Dendritic cell treated with granulocyte-macrophage colony-stimulating factor and Interleukin-4, amounts not matched to agents 40 ng/mL and 50 ng/mL, for 4 days (primary cell): ENCODE measurements around the gene ADAP1.

Experiments
- H3K27ac Mint-ChIP-seq: one replicate; pipeline ENCODE4 v1.8.0; 2022; ENCODE audit warnings: mild to moderate bottlenecking, mixed read lengths
- H3K27me3 Mint-ChIP-seq: one replicate; pipeline ENCODE4 v1.8.0; 2022; ENCODE audit warnings: mild to moderate bottlenecking, mixed read lengths
- H3K36me3 Mint-ChIP-seq: one replicate; pipeline ENCODE4 v1.8.0; 2022; ENCODE audit warnings: low read depth, mixed read lengths
- H3K4me1 Mint-ChIP-seq: one replicate; pipeline ENCODE4 v1.8.0; 2022; ENCODE audit warnings: low read depth, mixed read lengths
- H3K4me3 Mint-ChIP-seq: one replicate; pipeline ENCODE4 v1.8.0; 2022; ENCODE audit warnings: mild to moderate bottlenecking, moderate library complexity, mixed read lengths
- H3K9me3 Mint-ChIP-seq: one replicate; pipeline ENCODE4 v1.8.0; 2022; ENCODE audit warnings: mixed read lengths
- intact Hi-C: fragments of 100-400 bp; cut with micrococcal nuclease; formaldehyde crosslinking; loops from one replicate; pipeline ENCODE4 v1.15.0; 2022

Gene ADAP1

DNA sequence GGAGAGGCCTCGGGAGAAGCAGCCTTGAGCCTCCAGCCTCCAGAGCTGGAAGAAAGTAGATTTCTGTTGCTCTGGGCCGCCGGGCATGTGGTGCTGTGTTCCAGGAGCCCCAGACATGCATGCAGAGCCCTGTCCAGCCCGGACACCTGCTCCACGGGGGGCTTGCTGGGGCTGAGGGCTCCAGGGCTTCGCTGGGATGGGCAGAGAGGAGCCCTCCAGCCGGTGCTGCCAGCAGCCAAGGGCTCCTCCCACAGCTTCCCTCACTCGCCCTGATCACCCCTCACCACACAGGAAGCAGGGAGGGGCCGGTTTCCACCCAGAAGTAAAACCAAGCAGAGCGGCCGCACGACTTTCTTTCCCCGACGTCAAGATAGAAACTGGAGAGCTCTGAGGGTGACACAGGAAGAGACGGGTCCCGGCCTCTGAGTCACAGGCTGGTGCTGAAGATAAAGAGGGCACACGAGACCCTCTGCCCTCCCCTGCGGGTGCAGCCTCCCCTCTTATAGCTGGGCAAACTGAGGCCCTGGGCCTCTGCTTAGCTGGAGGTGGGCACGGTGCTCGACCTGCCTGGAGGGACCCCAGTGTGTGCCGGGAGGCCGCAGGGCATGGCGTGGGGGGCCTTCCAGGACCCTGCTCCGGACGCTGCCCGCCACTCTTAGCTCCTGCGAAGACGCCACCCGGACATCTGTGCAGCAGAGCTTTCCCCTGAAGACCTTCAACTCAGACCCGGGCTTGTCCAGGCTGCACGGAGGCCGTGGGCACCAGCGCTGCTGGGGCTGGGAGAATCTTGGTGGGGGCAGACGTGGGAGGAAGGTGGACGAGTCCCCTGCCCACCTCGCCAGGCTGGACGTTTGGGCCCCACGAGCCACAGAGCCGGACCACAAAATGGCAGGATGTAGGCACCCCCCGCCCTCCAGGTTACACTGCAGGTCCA is 31.1 kb downstream of the ADAP1 start:
- H3K4me1 Mint-ChIP-seq: peaks cover 86% of the 10 kb centered on the region
- peaks cover 3% of the 10 kb centered on the region for H3K27me3 Mint-ChIP-seq
- peaks cover 73% of the 10 kb centered on the region for H3K36me3 Mint-ChIP-seq
- H3K9me3 Mint-ChIP-seq: no peaks in the 10 kb centered on the region
- peak overlapping the region; percentile 51 for H3K4me3 Mint-ChIP-seq
- intact Hi-C loops: loop anchor here (10.0 kb wide), 1 partner anchor 141 kb away; no protein-coding TSS in a partner anchor
- H3K27ac Mint-ChIP-seq: peak overlapping the region; percentile 79

DNA sequence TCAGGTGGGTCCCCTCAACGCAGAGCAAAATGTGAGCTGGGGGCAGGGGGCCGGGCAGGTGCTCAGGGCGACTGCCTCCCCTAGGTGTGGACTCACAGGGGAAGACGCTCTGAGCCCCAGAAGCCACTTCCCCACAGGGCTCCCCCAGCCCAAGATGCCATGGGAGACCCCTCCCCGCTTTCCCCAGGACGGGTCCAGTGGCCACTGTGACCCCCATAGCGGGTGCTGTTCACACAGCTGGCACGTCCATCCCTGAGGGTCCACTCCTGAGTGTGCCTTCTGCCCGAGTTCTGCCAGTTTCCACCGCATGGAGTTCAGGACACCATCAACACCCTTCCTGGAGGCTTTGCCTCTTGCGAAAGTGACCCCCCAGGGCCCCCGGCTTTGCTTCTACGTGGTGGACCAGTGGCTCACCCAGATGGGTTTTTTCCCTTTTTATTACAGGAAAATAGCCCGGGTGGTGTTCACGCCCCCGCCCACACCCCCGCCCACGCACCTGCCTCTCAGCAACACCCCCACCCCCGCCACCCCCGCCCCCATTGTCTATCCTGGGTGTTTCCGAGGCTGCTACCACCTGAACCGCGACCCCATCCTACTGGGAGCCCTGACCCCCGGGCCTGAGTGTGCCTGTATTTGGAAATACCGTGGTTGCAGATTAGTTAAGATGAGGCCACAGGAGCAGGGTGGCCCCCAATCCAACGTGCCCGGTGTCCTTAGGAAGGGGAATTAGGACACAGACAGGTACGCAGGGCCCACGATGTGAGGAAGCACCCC is 32.0 kb downstream of the ADAP1 start:
- Mint-ChIP-seq H3K36me3 (peaks cover 81% of the 10 kb centered on the region), H3K9me3 (no peaks in the 10 kb centered on the region), H3K27me3 (peaks cover 6% of the 10 kb centered on the region), H3K4me3 (peak overlapping the region; percentile 51), H3K27ac (peak overlapping the region; percentile 79), H3K4me1 (peaks cover 86% of the 10 kb centered on the region)
- intact Hi-C loops: loop anchor here (1.0 to 10.0 kb wide), 2 partner anchors 12 to 142 kb away; no protein-coding TSS in a partner anchor

DNA sequence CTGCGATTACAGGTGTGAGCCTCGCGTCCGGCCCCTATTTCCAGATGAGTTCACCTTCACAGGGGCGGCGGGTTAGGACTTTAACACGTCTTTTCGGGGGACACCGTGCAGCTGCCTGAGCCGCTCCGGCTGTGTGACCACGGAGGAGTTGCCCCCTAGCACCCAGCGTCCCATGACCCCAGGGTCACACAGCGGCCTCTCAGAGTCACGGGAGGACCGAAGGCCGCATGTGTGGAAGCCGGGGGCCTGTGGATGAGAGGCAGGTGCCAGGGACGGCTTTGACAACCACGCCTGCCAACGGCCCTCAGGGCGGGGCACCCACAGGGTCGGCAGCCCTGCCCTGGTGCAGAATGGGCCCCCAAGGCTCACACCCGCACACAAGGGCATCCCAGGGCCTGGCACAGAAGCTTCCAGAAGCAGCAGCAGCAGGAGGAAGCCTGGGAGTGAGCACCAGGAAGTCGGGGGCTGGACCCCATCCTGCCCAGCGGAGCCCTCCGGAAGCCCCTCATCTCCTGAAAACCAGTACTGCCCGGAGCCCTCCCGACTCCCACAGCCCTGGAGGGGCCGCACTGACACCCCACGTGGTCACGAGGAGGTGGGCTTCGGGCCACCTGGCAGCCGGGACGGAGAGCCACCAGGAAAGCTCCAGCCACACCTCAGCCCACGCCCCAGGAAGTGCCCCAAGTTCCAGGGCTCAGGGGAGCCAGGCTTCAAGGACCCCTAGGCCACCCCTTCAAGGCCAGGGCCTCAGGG is 32.7 kb downstream of the ADAP1 start:
- H3K27ac Mint-ChIP-seq: peak overlapping the region; percentile 79
- H3K4me3 Mint-ChIP-seq: no peak overlapping the region
- intact Hi-C loops: loop anchor here (1.0 to 10.0 kb wide), 2 partner anchors 11 to 143 kb away; no protein-coding TSS in a partner anchor
- H3K4me1 Mint-ChIP-seq: peaks cover 79% of the 10 kb centered on the region
- no peaks in the 10 kb centered on the region for H3K9me3 Mint-ChIP-seq
- peaks cover 77% of the 10 kb centered on the region for H3K36me3 Mint-ChIP-seq
- peaks cover 6% of the 10 kb centered on the region for H3K27me3 Mint-ChIP-seq

DNA sequence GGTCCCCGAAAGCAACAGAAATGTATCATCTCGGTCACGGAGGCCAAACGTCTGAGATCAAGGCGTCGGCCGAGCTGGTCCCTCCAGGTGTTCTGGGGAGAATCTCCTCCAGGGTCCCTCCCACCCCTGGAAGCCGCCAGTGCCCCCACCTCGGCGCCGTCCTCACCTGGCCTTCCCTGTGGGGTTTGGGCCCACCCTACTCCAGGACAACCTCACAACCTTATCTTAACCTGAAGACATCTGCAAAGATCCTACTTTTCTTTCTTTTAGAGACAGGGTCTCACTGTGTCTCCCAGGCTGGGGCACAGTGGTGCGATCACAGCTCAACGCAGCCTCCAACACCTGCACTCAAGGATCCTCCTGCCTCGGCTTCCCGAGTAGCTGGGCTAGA is 33.4 kb downstream of the ADAP1 start:
- peaks cover 76% of the 10 kb centered on the region for H3K36me3 Mint-ChIP-seq
- no peaks in the 10 kb centered on the region for H3K9me3 Mint-ChIP-seq
- H3K4me3 Mint-ChIP-seq: no peak overlapping the region
- no peak overlapping the region for H3K27ac Mint-ChIP-seq
- peaks cover 79% of the 10 kb centered on the region for H3K4me1 Mint-ChIP-seq
- intact Hi-C loops: loop anchor here (10.0 kb wide), 1 partner anchor 144 kb away; no protein-coding TSS in a partner anchor
- peaks cover 9% of the 10 kb centered on the region for H3K27me3 Mint-ChIP-seq

DNA sequence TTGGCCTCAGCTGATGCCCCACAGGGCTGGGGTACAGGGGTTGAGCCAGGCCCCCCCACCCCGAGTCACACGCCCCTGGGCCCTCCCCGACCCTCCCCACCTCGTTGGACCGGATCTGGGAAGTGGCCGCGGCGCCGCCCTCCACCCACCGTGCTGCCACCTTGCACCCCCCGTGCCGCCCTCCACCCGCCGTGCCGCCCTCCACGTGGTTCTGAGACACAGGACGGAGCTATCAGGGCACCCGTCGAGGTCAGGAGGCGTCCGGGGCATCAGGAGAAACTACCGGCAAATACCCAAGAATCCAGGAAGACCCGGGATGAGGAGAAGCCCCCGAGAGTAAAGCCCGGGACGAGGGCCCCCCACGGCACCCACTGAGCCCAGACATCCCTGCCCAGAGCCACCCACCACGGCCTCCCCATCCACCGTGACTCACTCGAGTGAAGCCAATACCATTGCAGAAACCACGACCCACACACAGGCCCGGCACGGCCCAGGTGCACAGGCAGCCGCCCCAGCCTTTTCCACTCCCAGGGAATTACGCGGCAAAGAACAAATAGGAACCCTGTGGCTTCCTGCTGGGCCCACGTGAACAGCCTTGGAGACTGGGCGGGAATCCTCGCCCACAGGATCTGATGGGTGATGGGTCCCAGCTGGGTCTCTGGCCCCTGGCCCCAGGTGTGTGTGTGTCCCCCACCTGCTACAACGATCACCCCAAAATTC is 34.0 kb downstream of the ADAP1 start:
- intact Hi-C loops: loop anchor here (10.0 kb wide), 1 partner anchor 144 kb away; no protein-coding TSS in a partner anchor
- Mint-ChIP-seq H3K27me3 (peaks cover 9% of the 10 kb centered on the region), H3K36me3 (peaks cover 76% of the 10 kb centered on the region), H3K9me3 (no peaks in the 10 kb centered on the region), H3K4me3 (no peak overlapping the region), H3K4me1 (peaks cover 79% of the 10 kb centered on the region), H3K27ac (no peak overlapping the region)

DNA sequence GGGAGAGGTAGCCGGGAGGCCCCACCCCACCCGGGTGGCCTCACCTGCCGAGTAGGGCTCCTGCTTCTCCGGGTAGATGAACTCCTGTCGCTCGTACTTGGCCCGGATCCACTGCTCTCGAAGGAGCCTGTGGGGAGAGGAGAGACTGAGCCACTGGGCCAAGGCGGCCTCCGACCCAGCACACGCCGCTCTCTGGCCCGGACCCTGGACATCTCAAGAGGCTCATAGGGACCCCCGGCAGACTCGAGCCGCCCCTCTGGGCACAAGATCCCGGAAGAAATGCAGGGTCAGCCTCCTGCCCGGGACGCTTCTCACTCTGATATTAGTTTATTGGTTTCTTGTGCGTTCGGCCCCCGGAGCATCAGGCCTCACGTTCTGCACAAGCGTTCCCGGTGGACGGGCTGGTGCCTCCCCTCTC is 34.5 kb downstream of the ADAP1 start:
- Mint-ChIP-seq H3K4me1 (peaks cover 81% of the 10 kb centered on the region), H3K27ac (peak overlapping the region; percentile 7), H3K36me3 (peaks cover 80% of the 10 kb centered on the region), H3K4me3 (no peak overlapping the region), H3K27me3 (peaks cover 9% of the 10 kb centered on the region), H3K9me3 (no peaks in the 10 kb centered on the region)
- intact Hi-C loops: loop anchor here (10.0 kb wide), 1 partner anchor 145 kb away; no protein-coding TSS in a partner anchor

DNA sequence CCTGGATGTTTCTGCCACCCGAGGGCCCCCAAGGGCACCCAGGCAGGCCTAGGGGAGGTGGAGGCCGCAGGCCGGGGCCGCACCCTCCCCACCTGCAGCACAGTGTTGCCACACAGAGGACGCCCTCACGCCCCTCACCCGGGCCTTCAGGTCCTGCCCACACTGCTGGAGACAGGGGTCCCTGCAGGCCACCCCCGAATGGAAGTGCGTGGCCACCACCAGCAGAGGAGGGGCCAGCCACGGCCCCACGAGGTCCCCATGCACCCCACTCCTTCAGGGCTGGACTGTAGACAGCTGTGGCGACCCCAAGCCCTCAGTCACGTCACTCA is 35.4 kb downstream of the ADAP1 start:
- H3K4me1 Mint-ChIP-seq: peaks cover 82% of the 10 kb centered on the region
- H3K9me3 Mint-ChIP-seq: no peaks in the 10 kb centered on the region

DNA sequence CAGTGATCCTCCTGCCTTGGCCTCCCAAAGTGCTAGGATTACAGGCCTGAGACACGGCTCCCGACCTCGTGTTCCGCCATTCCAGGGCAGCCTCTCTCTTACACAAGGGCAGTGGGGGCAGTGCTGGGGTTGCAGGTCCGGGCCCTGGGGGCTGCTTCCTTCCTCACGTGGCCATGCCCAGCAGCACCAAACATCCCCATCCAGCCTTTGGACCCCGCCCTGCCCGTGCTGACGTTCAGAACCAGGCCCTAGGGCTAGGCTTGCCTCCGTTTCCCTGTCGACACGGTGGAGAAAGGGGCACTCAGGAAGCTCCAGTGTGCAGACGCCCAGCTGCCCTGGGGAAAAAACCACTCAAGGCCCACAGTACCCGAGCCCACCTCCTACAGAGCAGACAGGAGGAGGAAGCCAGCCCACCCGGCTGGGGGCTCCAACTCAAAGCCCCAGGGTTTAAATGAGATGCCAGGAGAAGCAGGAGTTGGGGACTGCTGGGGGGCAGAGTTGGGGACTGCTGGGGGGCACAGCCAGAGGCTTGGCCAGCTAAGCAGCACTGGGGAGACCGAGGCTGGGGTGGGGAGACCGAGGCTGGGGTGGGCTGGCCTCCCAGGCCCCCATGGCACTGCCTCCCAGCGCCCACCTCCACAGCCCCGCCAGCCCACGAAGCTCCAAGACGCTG is 35.9 kb downstream of the ADAP1 start:
- Mint-ChIP-seq H3K4me3 (no peak overlapping the region), H3K9me3 (peaks cover 3% of the 10 kb centered on the region), H3K4me1 (peaks cover 83% of the 10 kb centered on the region), H3K27ac (no peak overlapping the region), H3K36me3 (peaks cover 86% of the 10 kb centered on the region), H3K27me3 (peaks cover 9% of the 10 kb centered on the region)
- intact Hi-C loops: no loop called here

More for the DNA sequence above, 35.4 kb downstream of the ADAP1 start:
- Mint-ChIP-seq H3K4me3 (no peak overlapping the region), H3K27me3 (peaks cover 9% of the 10 kb centered on the region), H3K36me3 (peaks cover 81% of the 10 kb centered on the region), H3K27ac (peak overlapping the region; percentile 7)
- intact Hi-C loops: no loop called here

DNA sequence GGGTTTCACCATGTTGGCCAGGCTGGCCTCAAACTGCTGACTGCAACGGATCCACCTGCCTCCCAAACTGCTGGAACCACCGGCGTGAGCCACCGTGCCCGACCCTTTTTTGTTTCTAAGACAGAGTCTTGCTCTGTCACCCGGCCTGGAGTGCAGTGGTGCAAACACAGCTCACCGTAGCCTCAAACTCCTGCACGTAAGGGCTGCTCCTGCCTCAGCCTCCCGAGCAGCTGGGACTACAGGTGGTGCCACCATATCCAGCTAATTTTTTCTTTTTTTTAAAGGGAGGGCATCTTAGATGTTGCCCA is 36.4 kb downstream of the ADAP1 start:
- H3K4me3 Mint-ChIP-seq: no peak overlapping the region
- H3K36me3 Mint-ChIP-seq: peaks cover 91% of the 10 kb centered on the region
- peaks cover 83% of the 10 kb centered on the region for H3K4me1 Mint-ChIP-seq
- H3K27ac Mint-ChIP-seq: no peak overlapping the region
- H3K9me3 Mint-ChIP-seq: peaks cover 8% of the 10 kb centered on the region
- intact Hi-C loops: no loop called here
- H3K27me3 Mint-ChIP-seq: peaks cover 9% of the 10 kb centered on the region

DNA sequence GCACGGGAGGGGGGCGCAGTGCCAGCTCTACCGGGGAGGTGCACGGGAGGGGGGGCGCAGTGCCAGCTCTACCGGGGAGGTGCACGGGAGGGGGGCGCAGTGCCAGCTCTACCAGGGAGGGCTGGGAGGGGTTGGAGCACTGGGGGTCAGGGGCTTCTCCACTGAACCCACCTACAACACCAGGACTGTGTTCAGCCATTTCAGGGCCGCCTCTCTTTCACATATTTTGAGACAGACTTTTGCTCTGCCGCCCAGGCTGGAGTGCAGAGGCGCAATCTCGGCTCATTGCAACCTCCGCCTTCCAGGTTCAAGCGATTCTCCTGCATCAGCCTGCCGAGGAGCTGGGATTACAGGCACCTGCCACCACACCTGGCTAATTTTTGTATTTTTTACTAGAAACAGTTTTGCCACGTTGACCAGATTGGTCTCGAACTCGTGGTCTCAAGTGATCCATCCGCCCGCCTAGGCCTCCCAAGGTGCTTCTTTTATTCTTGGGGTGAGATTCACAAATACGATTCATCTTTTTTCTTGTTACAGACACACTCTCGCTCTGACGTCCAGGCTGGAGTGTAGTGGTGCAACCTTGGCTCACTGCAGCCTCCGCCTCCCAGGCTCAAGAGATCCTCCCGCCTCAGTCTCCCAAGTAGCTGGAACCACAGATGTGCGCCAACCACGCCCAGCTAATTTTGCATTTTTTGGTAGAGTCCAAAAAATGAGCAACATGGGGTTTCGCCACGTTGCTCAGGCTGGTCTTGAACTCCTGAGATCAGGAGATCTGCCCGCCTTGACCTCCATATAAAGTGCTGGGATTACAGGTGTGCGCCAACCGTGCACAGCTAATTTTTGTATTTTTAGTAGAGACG is 37.0 kb downstream of the ADAP1 start:
- no peak overlapping the region for H3K27ac Mint-ChIP-seq
- intact Hi-C loops: no loop called here
- H3K9me3 Mint-ChIP-seq: peaks cover 9% of the 10 kb centered on the region
- peaks cover 91% of the 10 kb centered on the region for H3K36me3 Mint-ChIP-seq
- no peak overlapping the region for H3K4me3 Mint-ChIP-seq
- H3K4me1 Mint-ChIP-seq: peaks cover 83% of the 10 kb centered on the region
- peaks cover 9% of the 10 kb centered on the region for H3K27me3 Mint-ChIP-seq

DNA sequence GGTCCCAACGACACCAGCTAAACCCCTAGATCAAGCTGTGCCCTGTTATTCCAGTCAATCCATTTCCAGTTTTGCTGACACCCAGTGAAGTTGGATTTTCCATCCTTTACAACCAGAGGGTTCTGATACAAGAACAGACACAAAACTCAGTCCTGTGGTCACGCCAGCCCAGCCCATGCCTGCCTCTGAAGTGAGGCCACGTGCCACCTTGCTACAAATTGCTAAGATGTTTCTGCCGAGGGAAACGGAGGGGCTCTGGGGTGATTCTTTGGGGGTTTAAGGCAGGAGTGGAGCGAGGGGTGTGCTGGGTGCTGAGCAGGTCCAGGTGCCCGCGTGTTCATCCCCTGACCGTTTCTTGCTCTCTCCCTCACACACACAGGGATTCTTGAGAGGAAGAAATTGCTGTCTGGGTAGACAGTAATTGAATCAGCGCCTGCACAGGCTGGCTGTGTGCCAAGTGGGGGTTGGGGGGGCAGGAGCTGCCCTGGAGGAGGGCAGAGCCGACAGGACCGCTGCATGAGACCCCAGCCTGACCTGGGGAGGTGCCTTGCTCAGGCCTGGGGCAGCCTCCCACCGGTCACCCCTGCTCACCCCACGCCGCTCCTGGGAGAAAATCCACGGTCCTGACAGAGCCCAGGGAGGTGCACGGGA is 38.1 kb downstream of the ADAP1 start:
- peaks cover 78% of the 10 kb centered on the region for H3K4me1 Mint-ChIP-seq
- H3K9me3 Mint-ChIP-seq: peaks cover 9% of the 10 kb centered on the region
- no peak overlapping the region for H3K4me3 Mint-ChIP-seq
- no peak overlapping the region for H3K27ac Mint-ChIP-seq
- peaks cover 8% of the 10 kb centered on the region for H3K27me3 Mint-ChIP-seq
- intact Hi-C loops: no loop called here
- peaks cover 85% of the 10 kb centered on the region for H3K36me3 Mint-ChIP-seq
